HG02943 (cell line): ENCODE data around the gene SPDYE8.
A peak's percentile ranks its signal among the peaks of the same experiment; 100 is the strongest.
"Not testable (repeated sequence)": the region's sequence is repeated elsewhere in the genome, so short reads cannot be mapped to it uniquely, and the experiment has no call there.

Experiments used
- ATAC-seq: cut with Tn5 transposase; IDR thresholded peaks from one replicate; pipeline ENCODE4 v1.9.1; 2021; ENCODE audit warnings: mild to moderate bottlenecking, low read depth, moderate library complexity; ENCODE audit not compliant: unreplicated experiment

SPDYE8 gene

DNA sequence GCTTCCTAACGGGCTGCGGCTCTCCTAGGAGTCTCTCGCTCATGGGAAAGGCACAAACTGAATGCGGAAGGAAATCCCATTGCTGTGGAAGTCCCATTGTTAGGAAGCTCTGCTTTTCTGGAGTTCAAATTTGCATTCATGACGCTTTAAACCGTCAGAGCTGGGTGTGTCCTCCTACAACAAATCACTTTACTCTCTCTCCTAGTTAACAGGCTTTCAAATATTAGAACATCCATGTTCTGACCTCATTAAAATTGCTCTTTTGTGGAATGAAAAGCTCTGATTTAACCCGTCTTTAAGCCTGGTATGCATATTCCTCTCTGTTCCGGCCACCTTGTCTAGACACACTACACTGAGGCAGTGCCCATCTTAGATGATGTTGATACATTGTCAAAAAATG, at the start of gene SPDYE8:
Gene SPDYE8 (minus strand): TSS at position 101 of the 400 bp plus-strand sequence. CDS start 1,800 bp downstream, outside the sequence.
- not testable (repeated sequence) for ATAC-seq

DNA sequence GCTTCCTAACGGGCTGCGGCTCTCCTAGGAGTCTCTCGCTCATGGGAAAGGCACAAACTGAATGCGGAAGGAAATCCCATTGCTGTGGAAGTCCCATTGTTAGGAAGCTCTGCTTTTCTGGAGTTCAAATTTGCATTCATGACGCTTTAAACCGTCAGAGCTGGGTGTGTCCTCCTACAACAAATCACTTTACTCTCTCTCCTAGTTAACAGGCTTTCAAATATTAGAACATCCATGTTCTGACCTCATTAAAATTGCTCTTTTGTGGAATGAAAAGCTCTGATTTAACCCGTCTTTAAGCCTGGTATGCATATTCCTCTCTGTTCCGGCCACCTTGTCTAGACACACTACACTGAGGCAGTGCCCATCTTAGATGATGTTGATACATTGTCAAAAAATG, 28.2 kb upstream of the SPDYE8 start, which contains the start of gene SPDYE11:
Gene SPDYE11 (minus strand): TSS at position 101 of the 400 bp plus-strand sequence. CDS start 1,800 bp downstream, outside the sequence.
- not testable (repeated sequence) for ATAC-seq

DNA sequence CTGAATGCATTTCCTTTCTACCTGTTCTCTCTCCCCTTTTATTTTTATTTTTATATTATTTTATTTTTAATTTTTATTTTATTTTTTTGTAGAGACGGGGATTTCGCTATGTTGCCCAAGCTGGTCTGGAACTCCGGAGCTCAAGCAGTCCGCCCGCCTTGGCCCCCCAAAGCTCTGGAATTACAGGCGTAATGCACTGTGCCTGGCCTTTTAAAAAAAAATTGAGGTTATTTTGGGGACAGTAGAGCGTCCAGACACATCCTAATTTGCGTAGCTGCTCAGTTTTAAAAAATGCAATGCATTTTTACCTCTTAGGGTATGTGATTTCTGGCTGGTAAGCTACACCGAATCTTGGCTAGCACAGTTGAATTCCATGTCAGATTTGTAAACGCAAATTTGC, 23.1 kb downstream of the SPDYE8 start:
- ATAC-seq, result not testable (repeated sequence)

DNA sequence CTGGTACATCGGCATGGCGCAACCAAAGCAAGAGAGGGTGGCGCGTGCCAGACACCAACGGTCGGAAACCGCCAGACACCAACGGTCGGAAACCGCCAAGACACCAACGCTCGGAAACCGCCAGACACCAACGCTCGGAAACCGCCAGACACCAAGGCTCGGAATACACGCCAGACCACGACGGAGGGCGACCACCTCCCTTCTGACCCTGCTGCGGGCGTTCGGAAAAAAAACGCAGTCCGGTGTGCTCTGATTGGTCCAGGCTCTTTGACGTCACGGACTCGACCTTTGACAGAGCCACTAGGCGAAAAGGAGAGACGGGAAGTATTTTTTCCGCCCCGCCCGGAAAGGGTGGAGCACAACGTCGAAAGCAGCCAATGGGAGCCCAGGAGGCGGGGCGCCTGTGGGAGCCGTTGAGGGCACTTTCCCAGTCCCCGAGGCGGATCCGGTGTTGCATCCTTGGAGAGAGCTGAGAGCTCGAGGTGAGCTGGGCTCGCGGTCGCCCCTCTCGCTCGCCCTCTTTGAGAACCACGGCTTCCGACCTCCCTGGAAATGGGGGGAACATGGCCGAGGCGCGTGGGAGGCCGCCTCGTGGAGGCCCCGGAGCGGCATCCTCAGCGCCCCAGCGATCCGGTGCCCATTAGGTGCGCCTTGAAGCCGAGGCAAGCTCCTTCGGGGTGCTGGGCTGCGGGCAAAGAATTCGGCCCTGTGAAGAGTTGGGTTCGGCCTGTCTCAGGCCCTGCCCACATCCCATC, 23.7 kb downstream of the SPDYE8 start:
- peak; percentile 87 for ATAC-seq

DNA sequence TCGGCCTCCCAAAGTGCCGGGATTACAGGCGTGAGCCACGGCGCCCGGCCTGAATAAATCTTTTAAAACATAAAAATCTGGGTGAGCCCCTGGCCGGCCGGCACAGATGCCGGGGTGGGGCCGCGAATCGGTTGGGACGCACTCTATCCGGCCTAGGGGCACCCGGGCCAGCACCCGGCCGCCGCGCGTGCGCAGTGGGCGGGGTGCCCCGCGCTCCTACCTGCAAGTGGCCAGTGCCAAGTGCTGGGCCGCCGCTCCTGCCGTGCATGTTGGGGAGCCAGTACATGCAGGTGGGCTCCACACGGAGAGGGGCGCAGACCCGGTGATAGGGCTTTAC, 24.2 kb downstream of the SPDYE8 start:
- peak; percentile 82 for ATAC-seq

- not testable (repeated sequence) for ATAC-seq
Observed at GRCh38 chr7:72997887-72998468, 31.6 kb downstream of the SPDYE8 start.

- not testable (repeated sequence) for ATAC-seq
Observed at GRCh38 chr7:72997447-72997846, 32.1 kb downstream of the SPDYE8 start.

- not testable (repeated sequence) for ATAC-seq
Observed at GRCh38 chr7:72995484-72995883, 34.1 kb downstream of the SPDYE8 start.

DNA sequence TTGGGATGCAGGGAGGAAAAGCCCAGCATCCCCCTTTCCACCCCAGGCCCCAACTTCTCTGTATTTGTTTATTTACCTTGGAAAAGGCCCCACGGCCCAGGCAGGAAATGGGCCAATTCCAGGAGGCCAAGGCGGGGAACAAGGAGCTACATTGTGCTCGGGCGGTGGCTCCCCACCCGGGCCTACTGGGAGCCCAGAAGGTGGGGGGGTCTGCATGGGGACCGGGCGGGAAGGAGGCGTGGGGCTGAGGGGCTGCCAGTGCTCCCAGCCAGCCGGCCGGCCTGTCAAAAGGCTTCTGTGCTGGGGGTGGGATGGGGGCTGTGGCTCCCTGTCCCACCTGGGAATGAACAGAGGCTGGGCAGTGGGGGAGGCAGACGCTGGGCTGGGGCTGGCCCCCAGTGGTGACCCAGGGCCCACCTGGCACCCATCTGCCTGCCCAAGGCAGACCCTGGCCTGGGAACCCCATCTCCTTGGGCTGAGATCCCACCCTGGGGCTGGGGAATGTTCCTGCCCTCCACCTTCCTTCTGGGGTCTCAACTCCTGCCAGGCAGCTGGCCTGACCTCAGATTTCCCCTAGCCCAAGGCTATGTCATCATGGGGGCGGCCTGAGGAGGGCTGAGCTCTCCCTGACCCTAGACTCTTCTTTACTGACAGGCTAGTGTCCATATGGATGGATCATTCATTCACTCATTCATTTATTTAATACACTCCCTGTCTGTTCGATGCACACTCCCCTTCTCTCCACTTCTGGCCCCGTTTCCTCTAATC, 39.2 kb downstream of the SPDYE8 start:
- not testable (repeated sequence) for ATAC-seq

DNA sequence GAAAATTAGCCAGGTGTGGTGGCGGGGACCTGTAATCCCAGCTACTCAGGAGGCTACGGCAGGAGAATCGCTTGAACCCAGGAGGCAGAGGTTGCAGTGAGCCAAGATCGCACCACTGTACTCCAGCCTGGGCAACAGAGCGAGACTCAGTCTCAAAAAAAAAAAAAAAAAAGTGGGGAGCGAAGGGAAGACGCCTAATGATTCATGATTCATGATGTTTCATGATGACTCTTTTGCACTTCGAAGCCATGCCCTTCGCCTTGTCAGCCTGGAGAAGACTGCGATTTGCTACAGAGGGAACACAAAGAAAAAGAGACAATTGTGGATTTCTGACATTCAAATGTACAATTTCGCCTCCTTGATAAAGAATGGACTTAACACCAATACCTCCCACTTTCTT, 47.5 kb downstream of the SPDYE8 start:
- not testable (repeated sequence) for ATAC-seq

DNA sequence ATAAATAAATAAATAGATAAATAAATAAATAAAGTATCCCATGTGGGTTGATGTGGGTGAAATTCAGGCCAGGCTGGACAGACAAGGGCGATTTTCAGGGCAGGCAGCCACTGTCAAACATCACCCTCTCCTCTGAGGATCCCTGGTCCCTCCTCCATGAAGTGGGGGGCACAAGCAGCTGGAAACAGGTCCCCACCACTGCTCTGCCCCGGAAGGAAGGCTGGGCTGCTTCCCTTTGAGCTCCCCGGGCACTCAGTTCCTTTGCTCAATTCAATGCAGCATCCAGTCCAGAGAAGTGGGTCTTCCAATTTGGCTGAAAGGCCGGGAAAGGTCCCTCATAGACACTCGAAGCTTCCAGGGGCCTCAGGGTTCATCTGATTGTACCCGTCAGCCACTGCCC, 49.2 kb downstream of the SPDYE8 start:
- ATAC-seq, result not testable (repeated sequence)

DNA sequence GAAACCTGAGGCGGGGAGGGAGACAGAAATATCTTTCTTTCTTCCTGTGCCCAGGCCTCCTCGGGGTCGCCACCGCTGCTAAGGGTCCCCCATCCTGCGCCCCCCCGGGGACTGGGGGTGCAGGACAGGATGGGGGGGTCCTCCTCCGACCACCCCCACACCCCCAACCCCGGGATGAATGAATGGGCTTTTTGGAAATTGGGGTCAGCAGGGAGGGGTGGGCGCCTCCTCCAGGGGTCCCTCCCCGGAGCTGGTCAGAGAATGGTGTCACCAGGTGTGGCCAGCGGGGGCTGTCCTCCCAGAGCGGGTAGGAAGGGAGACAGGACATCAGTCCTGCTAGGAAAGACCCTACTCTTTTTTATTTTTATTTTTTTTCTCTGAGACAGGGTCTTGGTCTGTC, 53.1 kb downstream of the SPDYE8 start:
- ATAC-seq, result not testable (repeated sequence)

GRCh38 chr7:72975656-72976286, 53.8 kb downstream of the SPDYE8 start:
- ATAC-seq, result not testable (repeated sequence)

- not testable (repeated sequence) for ATAC-seq
Observed at GRCh38 chr7:72974781-72975180, 54.8 kb downstream of the SPDYE8 start.

GRCh38 chr7:72971505-72971904, 58.1 kb downstream of the SPDYE8 start:
- ATAC-seq, result not testable (repeated sequence)
